Measurements from ENCODE around the gene ZC3H6.

ZC3H6 gene

GRCh38 chr2:112259509-112260294 lies 15.7 kb upstream of the ZC3H6 start:
- TF ChIP-seq CTCF (conservative IDR thresholded peaks at IDR 0.05; ENCODE audit: low read depth, low read length): peak; percentile 99
- DNase-seq (ENCODE audit: low read depth): no peak
- peak overlapping the region; percentile 19 for H3K4me3 ChIP-seq (ENCODE audit: low read length)

- H3K4me3 ChIP-seq (ENCODE audit: low read length): no peak overlapping the region
- no peak for TF ChIP-seq CTCF (conservative IDR thresholded peaks at IDR 0.05; ENCODE audit: low read depth, low read length)
- no peak for DNase-seq (ENCODE audit: low read depth)
These were observed 15.1 kb upstream of the ZC3H6 start for GRCh38 chr2:112260295-112260625.

GRCh38 chr2:112262876-112263275 lies 12.5 kb upstream of the ZC3H6 start:
- DNase-seq (ENCODE audit: low read depth): no peak
- TF ChIP-seq CTCF (conservative IDR thresholded peaks at IDR 0.05; ENCODE audit: low read depth, low read length): no peak
- H3K4me3 ChIP-seq (ENCODE audit: low read length): no peak overlapping the region

- no peak for TF ChIP-seq CTCF (conservative IDR thresholded peaks at IDR 0.05; ENCODE audit: low read depth, low read length)
- no peak overlapping the region for H3K4me3 ChIP-seq (ENCODE audit: low read length)
- no peak for DNase-seq (ENCODE audit: low read depth)
These were observed 6.8 kb upstream of the ZC3H6 start for GRCh38 chr2:112268547-112268946.

- H3K4me3 ChIP-seq (ENCODE audit: low read length): no peak overlapping the region
- TF ChIP-seq CTCF (conservative IDR thresholded peaks at IDR 0.05; ENCODE audit: low read depth, low read length): no peak
- DNase-seq (ENCODE audit: low read depth): no peak
These were observed 2.7 kb upstream of the ZC3H6 start for GRCh38 chr2:112272669-112273068.

GRCh38 chr2:112273349-112273748 lies 2.0 kb upstream of the ZC3H6 start:
- DNase-seq (ENCODE audit: low read depth): no peak
- no peak for TF ChIP-seq CTCF (conservative IDR thresholded peaks at IDR 0.05; ENCODE audit: low read depth, low read length)
- no peak overlapping the region for H3K4me3 ChIP-seq (ENCODE audit: low read length)
